Inferior parietal cortex (tissue), 1 donor: ENCODE data around the gene CYP8B1.

ENCODE experiments used
- DNase-seq: peaks from one replicate; pipeline ENCODE4 v3.0.0-alpha.2; 2016; ENCODE audit errors: extremely low spot score

CYP8B1 gene, protein sequence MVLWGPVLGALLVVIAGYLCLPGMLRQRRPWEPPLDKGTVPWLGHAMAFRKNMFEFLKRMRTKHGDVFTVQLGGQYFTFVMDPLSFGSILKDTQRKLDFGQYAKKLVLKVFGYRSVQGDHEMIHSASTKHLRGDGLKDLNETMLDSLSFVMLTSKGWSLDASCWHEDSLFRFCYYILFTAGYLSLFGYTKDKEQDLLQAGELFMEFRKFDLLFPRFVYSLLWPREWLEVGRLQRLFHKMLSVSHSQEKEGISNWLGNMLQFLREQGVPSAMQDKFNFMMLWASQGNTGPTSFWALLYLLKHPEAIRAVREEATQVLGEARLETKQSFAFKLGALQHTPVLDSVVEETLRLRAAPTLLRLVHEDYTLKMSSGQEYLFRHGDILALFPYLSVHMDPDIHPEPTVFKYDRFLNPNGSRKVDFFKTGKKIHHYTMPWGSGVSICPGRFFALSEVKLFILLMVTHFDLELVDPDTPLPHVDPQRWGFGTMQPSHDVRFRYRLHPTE

DNA sequence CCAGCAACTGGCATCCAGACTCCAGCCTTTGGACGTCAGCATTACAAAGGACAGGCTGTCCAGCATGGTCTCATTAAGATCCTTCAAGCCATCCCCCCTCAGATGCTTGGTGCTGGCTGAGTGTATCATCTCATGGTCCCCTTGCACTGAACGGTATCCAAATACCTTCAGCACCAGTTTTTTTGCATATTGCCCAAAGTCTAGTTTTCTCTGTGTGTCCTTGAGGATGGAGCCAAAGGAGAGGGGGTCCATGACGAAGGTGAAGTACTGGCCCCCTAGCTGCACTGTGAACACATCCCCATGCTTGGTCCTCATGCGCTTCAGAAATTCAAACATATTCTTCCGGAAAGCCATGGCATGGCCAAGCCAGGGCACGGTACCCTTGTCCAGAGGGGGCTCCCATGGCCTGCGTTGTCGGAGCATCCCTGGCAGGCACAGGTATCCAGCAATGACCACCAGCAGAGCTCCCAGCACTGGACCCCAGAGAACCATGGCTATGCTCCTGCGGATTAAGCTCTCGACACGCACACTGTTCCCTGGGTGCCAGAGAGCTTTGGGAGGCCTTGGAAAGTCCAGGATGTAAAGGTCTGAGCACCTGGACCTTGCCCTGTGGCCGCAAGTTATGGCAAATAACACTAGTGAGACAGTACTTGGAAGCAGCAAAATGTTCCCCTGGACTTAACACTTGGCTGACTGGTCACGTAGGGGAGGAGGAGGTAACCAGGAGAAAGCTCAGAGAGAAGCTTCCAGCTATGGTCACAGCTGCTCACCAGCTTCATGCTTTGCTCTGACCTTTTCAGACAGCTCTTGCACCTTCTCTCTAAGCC lies at the start of gene CYP8B1:
TSS of gene CYP8B1 (minus strand) at position 555 of the 827 bp plus-strand sequence. CDS start at position 492, 63 bp downstream.
- no peak for DNase-seq

DNA sequence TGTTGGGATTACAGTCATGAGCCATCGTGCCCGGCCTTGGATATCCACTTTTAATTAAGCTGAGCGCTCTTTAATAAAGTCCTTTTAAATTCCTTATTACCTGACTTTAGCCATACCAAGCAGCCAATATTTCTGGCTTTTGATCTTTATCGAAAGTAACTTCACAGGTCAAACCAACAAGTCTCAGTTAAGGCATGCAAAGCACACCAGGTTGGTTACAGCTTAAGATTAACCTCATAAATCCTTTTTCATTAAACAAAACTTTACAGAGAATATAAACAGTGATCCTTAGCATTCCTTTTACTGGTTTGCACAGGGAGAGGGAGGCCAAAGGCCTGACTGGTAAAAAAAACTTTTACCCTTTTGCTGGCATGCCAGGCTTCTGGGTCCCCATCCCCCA lies 47.9 kb upstream of the CYP8B1 start:
- no peak for DNase-seq

DNA sequence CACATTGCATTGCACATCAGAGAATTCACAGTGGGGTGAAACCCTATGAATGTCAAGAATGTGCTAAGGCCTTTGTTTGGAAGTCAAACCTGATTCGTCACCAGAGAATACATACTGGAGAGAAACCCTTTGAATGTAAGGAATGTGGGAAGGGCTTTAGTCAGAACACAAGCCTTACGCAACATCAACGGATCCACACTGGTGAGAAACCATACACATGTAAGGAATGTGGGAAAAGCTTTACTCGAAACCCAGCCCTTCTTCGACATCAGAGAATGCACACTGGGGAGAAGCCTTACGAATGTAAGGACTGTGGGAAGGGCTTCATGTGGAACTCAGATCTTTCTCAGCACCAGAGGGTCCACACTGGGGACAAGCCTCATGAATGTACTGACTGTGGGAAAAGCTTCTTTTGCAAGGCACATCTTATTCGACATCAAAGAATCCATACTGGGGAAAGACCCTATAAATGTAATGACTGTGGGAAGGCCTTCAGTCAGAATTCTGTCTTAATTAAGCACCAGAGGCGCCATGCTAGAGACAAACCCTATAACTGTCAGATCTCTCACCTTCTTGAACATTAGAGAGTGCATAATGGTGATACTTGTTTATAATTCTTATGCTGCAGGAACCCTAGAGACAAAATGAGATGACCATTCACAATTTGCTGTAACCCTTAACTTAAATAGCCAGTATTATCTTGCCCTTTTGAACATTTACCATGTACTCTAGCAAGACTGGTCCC lies 39.3 kb upstream of the CYP8B1 start:
- DNase-seq, result no peak

DNA sequence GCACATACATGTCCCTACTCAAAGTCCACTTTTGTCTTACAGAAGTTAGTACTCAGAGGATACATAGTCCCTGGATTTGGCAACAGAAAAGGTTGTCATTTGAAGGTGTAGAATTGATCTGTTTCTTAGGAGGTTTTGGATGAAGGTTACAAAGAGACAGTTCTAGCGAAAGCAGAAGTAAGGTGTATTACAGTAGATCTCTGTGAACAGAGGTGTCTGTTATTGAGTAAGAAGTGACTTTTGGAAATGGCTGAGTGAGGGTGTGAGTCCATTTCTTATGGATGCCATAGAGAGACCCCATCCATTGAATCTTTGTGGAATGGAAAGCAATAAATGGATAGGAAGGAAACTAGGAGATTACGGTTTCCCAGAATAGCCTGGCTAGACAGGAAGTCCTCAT lies 35.9 kb upstream of the CYP8B1 start:
- no peak for DNase-seq

DNA sequence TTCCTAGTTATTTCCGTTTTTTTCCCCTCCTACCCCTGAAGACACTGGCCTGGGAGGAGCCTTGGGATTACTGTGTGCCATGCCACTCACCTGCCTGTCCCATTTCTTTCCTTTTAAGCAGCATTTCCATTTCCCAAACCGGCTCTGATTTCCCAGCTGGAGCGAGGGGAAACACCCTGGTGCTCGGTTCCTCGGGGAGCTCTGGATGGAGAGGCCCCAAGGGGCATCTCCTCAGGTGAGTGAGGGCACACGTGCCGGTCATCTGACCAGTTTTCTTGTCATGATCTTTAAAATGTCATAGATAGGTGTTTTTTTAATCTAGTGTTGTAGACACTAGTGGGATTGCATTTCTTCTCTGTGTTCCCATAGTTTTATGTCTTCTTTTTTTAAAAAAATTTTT lies 33.0 kb upstream of the CYP8B1 start:
- no peak for DNase-seq

DNA sequence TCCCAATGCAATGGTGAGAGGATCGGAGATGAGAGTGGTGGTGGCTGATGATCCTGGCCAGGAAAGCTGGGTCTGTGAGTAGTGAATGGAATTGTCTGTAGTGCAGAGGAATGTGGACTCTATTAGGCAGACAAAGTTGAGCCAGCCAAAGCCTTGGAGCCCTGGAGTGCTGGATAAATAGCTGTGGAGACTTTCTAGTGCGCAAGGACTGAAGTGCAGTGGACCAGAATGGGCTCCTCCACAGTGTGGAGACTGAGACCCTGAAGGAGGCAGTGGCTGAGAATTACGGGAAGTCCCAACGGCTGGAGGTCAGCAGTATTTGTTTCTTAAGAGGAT lies 31.1 kb upstream of the CYP8B1 start:
- no peak for DNase-seq

DNA sequence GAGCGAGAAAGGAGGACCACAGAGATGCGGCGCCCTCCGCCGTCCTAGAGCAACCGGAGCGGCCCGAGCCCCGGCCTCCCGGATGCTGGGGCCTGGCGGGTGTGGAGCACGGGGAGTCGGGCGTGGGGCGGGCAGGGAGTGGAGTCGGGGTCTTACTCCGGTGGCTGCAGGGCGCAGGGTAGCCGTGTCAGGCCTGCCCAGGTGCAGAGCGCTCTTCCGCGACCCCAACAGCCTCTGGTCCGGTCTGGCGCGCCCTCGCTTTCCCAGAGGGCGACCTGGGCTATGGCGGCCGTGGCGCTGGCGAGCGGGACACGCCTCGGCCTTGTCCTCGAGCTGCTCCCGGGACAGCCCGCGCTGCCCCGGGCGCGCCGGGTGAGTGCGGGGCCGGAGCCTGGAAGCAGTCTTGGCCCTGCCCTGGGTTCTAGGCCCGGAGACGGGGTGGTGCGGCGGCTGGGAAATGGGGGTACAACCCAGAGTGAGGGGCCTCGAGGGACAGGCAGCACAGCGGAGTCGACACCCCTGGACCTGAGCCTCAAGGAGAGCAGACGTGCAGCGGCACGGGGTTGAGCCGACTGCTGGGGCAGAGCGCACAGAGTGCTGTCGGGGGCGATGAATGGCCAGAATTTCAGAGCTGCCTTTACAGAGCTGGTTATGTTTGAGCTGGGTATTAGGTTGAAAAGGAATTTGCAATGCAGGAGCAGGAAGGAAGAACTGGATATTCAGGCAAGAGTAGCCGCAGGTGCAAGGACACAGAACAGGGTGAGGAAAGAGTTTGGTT lies 30.6 kb upstream of the CYP8B1 start, which contains the start of gene ZNF662:
TSS of gene ZNF662 (plus strand) at position 73 of the 778 bp plus-strand sequence. CDS start 1,973 bp downstream, outside the sequence.
- peak; percentile 49 for DNase-seq

DNA sequence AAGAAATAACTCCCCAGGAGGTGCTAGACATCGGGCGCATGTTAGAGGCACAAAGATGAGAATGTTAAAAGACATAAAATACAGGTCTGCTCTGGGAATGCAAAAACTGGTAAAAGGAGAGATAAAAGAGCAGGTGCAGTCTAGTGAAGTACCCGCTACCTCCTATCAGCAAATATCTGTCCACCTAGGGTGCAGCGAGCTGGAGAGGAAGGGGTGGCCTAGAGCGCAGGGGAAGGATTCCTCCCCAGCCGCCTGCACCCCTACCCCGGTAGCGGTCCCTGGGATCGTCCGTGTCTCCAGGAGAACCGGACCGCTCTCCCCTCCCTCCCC lies 30.0 kb upstream of the CYP8B1 start:
- no peak for DNase-seq

DNA sequence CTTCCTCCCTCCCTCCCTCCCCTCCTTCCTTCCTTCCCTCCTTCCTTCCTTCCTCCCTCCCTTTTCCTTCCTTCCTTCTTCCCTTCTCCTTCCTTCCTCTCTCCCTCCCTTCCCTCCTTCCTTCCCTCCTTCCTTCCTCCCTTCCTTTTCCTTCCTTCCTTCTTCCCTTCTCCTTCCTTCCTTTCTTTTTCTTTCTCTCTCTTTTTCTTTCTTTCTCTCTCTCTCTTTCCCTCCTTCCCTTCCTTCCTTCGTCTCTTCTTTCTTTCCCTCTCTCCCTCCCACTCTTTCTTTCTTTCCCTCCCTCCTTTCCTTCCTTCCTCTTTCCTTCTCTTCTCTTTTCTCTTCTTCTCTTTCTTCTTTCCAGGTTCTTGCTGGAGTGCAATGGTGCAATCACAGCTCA lies 28.4 kb upstream of the CYP8B1 start:
- DNase-seq, result no peak

DNA sequence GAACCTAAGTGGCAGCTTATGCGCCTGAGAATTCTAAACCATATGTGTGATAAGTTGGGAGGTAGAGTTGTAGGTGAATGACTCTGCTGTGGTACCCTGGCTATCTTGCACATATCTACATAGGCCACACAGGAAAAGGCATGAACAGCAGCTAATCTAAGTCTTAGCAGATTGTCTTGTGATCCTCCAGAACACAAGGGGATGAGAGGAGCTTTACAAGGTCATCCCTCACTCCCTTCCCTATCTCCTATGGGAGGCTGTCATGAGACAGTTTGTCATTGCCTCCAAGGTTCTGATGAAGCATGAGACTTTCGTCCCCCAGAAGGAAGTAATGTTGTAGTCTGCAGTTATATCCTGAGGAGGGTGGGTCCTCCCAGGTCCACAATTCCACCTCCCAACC lies 26.6 kb upstream of the CYP8B1 start:
- DNase-seq, result no peak

DNA sequence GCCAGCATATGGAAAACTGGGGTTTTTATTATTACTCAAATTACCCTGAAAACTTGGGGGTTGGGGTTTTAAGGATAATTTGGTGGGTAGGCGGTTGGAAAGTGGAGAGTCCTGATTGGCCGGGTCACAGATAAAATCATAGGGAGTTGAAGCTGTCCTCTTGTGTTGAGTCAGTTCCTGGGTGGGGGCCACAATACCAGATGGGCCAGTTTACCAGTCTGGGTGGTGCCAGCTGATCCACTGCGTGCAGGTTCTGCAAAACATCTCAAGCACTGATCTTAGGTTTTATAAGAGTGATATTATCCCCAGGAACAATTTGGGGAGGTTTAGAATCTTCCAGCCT lies 25.4 kb upstream of the CYP8B1 start:
- DNase-seq, result no peak

DNA sequence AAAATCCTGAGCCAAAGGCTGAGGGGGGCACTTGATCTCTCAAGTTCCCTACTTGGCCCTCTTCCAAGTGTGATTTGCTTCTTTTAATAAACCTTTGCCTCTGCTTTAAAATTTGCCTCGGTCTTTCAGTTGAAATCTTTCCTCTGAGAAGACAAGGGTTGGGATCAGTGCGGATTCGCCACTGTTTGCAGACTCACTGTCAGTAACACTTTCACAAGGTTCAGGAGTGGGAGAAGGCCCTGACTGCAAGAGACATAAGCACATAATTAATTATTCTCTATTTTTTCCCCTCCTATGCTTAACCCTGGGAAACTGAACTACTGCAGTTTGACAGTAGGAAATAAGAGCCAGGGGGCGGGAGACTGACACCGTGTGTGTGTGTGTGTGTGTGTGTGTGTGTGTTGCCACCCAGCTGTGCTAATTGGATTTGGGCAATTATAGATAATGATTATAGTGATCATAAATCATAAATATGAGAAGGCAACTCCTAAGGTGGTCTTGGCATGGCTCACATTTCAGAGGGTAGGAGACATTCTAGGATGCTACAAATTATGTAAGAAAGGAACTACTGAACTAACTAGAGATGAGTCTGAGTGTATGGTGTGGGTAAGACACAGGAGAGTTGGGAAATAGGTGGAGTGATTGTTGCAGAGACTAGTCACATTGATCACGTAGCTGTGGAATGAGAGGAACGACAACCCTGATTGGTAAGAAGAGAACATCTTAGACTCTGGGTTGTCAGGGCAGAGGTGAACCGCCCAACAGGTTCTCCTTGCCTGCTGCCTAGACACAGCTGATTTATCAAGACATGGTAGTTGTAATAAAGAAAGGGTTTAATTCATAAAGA lies 24.8 kb upstream of the CYP8B1 start:
- no peak for DNase-seq

DNA sequence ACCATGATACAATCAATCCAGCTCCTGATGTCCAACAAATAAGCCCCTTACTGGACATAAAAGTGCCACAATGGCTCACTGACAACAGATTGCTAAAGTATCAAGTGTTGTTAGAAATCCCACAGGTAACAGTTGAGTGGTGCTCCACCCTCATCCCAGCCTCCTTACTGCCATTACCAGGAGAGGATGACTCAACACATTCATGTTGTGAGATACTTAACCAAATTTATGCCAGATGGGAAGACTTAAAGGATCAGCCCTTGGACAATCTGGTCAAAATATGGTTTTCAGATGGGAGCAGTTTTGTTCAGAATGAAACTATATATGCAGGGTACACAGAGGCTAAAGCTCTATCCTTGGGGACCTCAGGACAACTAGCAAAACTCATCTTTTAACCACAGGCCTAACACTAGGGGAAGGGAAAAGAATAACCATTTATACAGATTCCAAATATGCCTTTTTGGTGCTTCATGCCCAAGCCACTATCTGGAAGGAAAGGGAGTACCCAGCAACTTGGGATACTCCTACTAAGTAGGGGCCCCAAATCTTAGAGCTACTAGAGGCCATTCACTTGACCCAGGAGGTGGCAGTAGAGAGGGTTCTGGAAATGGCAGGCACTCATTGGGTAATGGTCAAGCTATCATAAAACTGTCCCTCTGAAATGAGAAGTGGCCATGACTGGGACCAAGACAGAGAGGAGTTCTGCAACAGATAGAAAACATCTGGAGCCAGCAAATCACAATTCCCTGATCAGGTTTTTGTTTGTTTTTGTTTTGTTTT lies 23.4 kb upstream of the CYP8B1 start:
- no peak for DNase-seq

DNA sequence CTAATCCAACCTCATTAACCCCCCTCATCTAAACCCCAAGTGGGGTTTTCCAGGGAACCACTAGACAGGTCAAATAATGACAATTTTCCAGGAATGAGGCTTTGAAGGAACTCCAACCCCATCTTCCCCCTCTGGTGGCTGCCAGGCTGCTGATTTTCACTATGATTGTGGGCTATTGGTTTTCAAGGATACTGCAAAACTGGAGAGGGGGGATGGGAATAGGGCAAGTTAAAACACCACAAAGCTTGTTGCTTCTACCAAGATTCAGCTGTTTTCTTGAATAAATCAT lies 19.8 kb upstream of the CYP8B1 start:
- DNase-seq, result no peak

DNA sequence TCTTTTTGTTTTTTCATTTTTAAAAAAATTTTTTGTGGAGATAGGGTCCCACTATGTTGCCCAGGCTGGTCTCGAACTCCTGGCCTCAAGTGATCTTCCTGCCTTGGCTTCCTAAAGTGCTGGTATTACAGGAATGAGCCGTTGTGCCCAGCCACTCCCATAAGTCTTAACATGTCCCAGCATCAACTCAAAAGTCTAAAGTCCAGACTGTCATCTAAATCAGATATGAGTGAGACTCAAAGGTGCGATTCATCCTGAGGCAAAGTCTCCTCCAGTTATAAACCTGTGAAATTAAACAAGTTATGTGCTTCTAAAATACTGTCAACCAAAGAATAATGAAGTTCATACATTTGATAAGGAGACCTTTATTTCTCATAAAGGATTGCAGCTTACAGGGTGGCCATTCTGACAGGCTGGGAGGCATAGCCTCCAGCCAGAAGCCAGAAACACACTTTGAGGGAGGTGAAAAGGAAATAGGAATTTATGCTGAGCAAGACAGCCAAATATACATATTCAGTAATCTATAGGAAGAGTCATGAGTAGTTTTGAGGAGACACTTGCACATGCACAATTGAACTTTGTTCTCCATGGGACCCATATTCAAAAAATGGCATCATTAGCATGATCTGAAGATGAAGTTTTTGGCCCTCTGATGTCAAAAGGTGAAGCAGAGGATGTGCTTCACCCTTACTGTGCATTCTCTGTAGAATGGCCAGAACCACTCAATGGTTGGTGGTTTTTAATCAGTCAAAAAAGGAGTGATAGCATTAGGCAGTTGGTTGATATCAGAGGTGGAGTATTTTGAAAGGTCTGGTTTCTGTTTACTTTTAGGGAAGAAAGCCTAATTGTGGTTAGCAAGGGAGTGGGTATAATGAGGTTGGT lies 19.3 kb upstream of the CYP8B1 start:
- DNase-seq, result no peak

DNA sequence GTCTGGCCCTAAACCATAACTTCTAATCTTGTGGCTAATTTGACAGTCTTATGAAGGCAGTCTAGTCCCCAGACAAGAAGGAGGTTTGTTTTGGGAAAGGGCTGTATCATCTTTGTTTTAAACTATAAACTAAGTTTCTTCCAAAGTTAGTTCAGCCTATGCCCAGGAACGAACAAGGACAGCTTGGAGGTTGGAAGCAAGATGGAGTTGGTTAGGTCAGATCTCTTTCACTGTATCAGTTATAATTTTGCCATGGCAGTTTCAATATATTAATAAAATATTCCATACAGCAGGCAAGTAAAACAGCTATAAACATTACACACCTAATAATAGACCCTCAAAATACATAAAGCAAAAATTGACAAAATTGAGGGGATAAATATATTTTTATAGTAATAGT lies 17.1 kb upstream of the CYP8B1 start:
- DNase-seq, result no peak

DNA sequence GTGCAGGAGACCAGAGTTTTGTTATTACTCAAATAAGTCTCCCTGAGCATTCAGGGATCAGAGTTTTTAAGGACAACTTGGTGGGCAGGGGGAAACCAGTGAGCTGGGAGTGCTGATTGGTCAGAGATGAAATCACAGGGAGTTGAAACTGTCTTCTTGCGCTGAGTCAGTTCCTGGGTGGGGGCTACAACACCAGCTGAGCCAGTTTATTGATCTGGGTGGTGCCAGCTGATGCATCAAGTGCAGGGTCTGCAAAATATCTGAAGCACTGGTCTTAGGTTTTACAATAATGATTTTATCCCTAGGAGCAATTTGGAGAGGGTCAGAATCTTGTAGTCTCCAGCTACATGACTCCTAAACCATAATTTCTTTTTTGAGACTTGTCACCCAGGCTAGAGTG lies 16.5 kb upstream of the CYP8B1 start:
- DNase-seq, result no peak

DNA sequence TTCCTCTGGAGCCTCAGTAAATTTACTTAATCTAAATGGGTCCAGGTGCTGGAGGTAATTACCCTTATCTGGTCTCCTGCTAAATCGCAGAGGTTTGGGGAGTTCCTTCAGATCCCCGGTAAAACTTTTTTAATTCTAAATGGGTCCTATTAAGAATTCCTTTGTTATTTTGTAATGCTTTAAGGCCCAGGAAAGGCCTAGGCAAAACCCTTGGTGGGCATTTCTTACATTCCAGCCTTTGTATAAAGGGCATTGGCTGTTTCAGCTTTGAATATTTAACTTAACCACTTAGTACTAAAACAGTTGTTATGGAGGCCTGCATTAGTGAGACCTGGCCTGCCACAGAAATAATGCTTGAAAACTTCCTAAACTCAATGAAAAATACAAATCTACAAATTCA lies 15.4 kb upstream of the CYP8B1 start:
- DNase-seq, result no peak

DNA sequence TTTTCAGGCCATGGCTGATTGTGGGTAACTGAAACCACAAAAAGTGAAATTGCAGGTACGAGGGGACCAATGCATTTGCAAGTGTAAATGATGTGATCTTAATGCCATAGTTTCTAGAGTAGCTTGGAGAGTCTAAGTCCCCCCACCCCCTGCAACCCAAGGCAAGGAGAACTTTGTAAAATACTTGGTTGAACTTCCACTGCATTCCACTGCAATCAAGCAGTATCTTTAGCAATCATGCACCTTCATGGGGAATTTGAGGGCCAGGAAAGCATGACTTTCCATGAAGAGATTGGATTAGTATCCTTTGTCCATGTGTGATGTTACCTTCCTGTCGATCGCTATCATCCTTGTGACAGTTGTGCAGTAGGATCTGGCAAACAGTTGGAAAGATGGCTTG lies 11.4 kb upstream of the CYP8B1 start:
- DNase-seq, result no peak
